GM12892 (cell line): ENCODE data around the gene SIGLEC6.

Experiments used
- DNase-seq: peaks from one replicate; pipeline ENCODE4 v3.0.0; 2011; ENCODE audit not compliant: insufficient read length
- FAIRE-seq: peaks from 2 replicates; lab custom pipeline; 2011; peaks lifted over from hg19 to GRCh38; lab: Jason Lieb, UNC
- POLR2A ChIP-seq: IDR thresholded peaks from 2 replicates; pipeline ENCODE4 v1.6.1; 2011; ENCODE audit warnings: low read depth, low read length, control low read depth
- POLR2AphosphoS5 ChIP-seq: IDR thresholded peaks from 2 replicates; pipeline ENCODE4 v1.6.1; 2011; ENCODE audit warnings: low read depth, low read length, control low read depth
- TAF1 ChIP-seq: IDR thresholded peaks from 2 replicates; pipeline ENCODE4 v1.6.1; 2011; ENCODE audit warnings: low read depth, mild to moderate bottlenecking, control low read depth, low read length, borderline replicate concordance

Gene SIGLEC6

GRCh38 chr19:51525651-51526050 lies 5.8 kb downstream of the SIGLEC6 start:
- no peak for DNase-seq
- no peak for FAIRE-seq
- no peak for TF ChIP-seq POLR2A
- no peak for TF ChIP-seq POLR2AphosphoS5
- no peak for TF ChIP-seq TAF1

GRCh38 chr19:51524666-51525264 lies 6.7 kb downstream of the SIGLEC6 start:
- TF ChIP-seq POLR2A (no peak), POLR2AphosphoS5 (no peak), TAF1 (no peak)
- FAIRE-seq: no peak
- DNase-seq: no peak

DNA sequence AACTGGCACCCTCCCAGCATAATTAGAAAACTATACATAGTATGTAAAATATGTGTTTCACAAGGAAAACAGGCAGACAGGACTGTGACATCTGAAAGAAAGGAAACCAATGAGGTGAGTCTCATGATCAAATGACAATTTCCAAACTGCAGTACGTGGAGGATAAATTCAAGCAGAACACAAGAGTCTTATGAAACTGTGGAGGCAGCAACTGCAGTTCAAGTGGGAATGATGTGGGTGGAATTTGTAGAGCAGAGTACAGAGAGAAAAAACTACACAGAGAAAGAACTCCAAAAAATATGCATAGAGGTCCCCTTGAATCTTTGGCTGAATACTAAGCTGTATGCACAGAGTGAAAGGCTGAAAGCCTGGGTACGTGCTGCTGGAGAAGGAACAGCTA lies 9.7 kb downstream of the SIGLEC6 start:
- TF ChIP-seq POLR2AphosphoS5 (no peak), TAF1 (no peak), POLR2A (no peak)
- DNase-seq (no peak), FAIRE-seq (no peak)

DNA sequence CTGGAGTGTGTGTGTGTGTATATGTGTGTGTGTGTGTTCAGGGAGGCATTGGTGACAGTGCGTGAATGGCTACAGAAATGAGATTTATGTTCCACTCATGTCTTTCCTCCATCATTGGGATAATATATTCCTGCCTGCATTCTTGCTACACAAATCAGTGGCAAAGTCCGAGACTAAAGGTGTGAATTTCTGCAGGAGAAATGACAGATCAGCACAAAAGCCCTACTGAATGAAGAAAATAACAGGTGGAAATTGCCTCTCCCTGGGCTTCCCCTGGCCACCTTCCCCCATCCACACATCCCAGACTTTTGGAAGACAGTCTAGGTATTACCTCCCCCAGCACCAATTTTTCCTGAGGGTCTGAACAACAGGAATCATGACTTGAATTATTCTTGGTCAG lies 10.1 kb downstream of the SIGLEC6 start:
- TF ChIP-seq TAF1 (no peak), POLR2AphosphoS5 (no peak), POLR2A (no peak)
- FAIRE-seq: no peak
- no peak for DNase-seq

DNA sequence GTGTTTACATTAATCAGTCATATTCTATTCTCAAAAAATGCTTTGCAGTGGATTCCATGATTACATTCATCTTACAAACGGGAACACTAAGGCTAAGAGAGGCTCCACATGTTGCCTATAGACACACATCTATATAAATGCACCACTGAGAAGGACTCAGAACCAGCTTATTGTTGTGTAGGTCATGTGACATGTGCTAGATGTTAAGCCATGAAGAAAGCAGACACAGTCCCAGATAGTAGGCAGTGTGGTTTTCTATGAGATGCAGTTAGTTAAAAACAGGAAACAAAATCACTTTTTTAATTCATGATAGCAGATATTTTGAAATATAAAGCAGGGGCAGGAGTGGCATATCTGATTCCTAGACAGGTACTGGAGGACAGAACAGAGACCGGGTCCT lies 10.7 kb downstream of the SIGLEC6 start:
- no peak for FAIRE-seq

GRCh38 chr19:51514866-51515481 lies 16.5 kb downstream of the SIGLEC6 start:
- FAIRE-seq: peak; percentile 92
- TF ChIP-seq POLR2A: no peak
- no peak for TF ChIP-seq POLR2AphosphoS5
- no peak for TF ChIP-seq TAF1
- DNase-seq: no peak

More for the DNA sequence above, 10.7 kb downstream of the SIGLEC6 start:
- TF ChIP-seq POLR2A: no peak
- no peak for TF ChIP-seq TAF1
- TF ChIP-seq POLR2AphosphoS5: no peak
- no peak for DNase-seq

DNA sequence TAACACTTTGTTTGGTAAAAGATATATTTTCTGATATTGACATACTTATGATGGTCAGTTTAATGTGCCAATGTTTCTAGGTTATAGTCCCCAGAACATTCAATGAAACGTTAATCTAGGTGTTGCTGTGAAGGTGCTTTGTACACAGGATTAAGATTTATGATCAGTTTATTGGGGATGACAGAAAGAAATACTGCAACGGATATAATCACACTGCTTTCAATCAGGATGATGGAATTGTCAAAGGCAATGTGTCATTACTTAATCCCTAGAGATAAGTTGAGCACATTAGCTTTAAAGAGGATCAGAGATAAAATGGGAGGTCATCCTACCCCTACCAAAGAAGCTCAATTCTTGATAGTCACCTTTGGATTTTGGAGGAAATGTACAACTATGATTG lies 17.5 kb downstream of the SIGLEC6 start:
- TF ChIP-seq POLR2A (no peak), POLR2AphosphoS5 (no peak), TAF1 (no peak)
- DNase-seq: no peak
- FAIRE-seq: no peak

GRCh38 chr19:51511353-51511752 lies 20.1 kb downstream of the SIGLEC6 start:
- DNase-seq: no peak
- no peak for TF ChIP-seq POLR2A
- FAIRE-seq: no peak

DNA sequence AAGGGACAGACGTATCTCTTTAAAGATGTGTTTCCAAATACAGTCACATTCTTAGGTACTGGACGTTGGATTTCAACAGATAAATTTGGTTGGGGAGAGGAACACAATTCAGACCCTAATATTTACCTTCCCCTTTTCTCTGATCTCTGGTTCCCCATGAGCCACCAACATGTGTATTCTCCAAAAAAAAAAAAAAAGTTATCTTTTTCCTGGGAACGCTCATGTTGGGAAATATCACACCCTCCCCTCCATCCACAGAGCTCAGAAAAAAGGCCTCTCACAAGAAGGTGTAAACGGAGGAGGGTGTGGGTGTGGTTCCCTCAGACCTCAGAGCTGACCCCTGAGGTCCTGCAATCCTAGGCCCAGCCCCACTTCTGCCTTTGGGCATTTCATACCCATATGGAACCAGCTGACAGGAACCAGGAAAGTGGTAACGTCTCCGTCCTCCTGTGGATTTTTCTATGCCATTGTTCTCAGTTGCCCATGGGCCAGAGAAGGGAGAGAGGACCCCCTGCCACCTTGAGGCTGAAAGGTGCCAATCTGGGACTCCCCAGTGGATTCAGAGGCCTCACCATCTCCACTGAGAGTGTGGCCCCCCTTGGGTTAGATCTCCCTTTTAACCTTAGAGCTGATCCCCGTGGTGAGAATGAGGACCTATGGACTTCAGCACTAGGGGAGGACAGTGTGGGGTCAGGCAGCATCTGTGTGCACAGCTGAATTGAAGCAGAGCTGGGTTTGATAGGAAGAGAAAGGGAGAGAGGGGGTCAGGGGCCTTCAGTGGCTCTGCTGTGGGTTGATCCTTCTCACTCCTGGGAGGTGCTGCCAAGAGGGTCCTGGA lies 21.4 kb downstream of the SIGLEC6 start:
- TF ChIP-seq TAF1 (no peak), POLR2A (no peak), POLR2AphosphoS5 (no peak)
- DNase-seq (no peak), FAIRE-seq (no peak)

DNA sequence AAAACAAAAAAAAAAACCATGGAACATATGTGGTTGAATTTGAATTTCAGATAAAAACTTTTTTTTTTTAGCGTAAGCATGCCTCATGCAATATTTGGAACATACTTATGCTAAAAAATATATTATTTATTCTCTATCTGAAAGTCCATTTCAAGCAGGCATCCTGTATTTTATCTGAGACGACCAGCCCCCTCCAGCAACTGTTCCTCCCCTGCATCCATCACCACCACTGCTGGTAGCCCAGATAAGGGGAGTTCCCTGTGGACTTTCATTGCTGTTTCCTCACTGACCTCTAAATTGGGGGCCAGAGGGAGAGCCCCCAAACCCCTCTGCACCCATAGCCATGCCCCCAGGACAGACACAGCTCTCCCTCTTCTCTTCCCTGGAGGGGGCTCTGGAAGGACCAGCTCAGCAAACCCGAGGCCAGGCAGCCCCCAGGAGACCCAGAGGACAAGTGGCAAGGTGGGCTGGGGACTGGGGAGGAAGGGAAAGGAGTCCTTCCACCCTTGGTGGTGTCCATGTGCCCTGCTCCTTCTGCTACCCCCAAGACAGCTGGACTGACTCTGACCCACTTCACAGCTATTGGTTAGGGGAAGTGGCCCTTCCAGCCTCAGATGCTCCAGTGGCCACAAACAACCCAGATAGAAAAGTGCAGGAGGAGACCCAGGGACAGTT lies 23.3 kb downstream of the SIGLEC6 start:
- DNase-seq (no peak), FAIRE-seq (no peak)
- no peak for TF ChIP-seq POLR2AphosphoS5
- TF ChIP-seq TAF1: no peak
- TF ChIP-seq POLR2A: no peak

GRCh38 chr19:51507640-51508058 lies 23.8 kb downstream of the SIGLEC6 start:
- no peak for TF ChIP-seq POLR2A
- TF ChIP-seq TAF1: no peak
- no peak for TF ChIP-seq POLR2AphosphoS5
- DNase-seq: no peak
- no peak for FAIRE-seq

DNA sequence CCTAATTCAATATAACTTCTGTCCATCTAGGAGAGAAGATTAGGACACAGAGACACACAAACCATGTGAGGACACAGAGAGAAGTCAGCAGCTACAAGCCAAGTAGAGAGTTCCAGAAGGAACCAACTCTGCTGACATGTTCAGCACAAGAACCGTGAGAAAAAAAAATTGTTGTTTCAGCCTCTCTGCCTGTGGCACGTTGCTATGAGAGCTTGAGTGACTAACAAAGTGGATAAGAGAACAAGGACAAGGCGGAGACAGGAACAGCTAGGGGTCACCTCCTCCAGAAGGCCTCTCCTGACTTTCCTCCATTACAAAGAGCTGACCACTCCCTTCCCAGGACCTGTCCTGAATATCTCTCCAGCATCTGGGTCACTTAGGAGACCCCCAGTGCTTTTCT lies 24.3 kb downstream of the SIGLEC6 start:
- FAIRE-seq: no peak
- TF ChIP-seq POLR2AphosphoS5: no peak
- no peak for TF ChIP-seq POLR2A
- no peak for DNase-seq
